NCI-H2171 (cell line): Measurements from ENCODE around the gene FGF12.

Experiments
- DNase-seq: peaks from one replicate; lab custom pipeline; 2025; lab: John Stamatoyannopoulos, UW

The FGF12 gene

GRCh38 chr3:192336286-192336685 is 391.1 kb downstream of the FGF12 start:
- no peak for DNase-seq

GRCh38 chr3:192332386-192333291 is 394.7 kb downstream of the FGF12 start:
- DNase-seq: no peak

- DNase-seq: no peak
Measured at GRCh38 chr3:192331749-192332385, 395.5 kb downstream of the FGF12 start.

DNA sequence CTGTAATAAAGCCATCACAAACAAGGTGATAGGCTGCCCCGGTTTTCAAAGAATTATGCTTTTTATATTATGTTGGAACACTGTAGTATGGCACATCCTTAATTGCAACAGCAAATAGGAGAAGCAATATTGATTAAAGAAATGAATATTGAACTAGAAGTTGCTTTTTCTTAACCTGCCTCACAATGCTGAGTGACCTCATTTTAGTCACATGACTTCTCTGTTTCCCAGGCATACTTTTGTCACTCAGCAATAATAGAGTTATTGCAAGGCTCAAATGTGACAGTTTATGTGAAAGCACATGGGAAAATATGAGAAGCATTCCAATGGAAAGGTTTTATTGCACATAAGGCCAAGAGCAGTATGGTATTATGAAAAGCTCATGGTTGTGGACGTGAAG is 400.7 kb downstream of the FGF12 start:
- no peak for DNase-seq

DNA sequence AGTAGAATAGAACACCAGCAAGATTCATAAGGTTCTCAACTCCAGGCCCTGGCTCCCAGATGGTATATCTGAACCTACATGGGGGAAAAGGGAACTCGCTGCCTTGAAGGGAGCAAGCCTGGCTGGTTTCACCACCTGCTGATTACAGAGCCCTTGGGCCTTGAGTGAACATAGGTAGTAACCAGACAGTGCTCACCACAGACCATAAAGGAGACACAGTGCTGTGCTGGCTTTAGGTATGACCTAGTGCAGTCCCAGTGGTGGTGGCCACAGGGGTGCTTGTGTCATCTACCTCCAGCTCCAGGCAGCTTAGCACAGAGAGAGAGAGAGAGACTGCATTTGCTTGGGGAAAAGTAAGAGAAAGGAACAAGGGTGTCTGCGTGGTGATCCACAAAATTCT is 409.8 kb downstream of the FGF12 start:
- DNase-seq: no peak

GRCh38 chr3:192313605-192314004 is 413.7 kb downstream of the FGF12 start:
- DNase-seq: no peak

- DNase-seq: no peak
Measured at GRCh38 chr3:192307631-192308030, 419.7 kb downstream of the FGF12 start.

DNA sequence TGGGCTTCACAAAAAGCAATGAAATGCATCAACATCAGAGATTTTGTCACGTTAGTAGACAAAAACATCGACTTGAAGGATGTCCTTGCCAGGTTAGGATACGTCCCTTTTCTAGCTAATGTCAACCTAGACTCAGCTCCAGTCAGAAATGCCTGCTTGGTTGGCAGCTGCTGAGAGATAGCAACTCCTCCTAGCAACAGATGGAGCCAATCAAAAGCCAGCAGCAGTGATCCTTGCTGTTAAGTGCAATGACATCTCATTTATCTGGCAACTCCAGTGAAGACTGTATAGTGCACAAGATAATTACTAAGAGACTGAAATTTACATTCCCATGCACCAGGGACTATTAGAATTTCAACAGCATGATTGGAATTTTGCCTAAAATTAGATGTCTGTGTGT is 424.1 kb downstream of the FGF12 start:
- DNase-seq: peak; percentile 31

DNA sequence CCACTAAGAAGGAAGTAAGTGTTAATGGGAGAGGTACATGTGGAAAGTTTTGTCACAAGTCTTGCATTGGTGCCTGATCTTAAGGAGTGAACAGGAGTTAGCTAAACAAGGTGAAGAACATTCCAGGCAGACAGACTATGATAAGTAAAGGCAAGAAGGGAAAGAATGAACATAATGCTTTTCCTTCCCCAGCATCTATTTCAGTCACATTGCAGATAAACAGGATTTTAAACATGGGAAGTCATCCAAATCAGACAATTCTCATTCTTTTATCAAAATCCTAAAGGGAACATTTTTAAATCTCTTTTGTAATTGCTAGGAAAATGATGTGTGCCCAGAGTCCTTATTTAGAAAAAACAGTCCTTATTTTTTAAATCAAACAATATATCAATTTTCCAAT is 424.6 kb downstream of the FGF12 start:
- no peak for DNase-seq

GRCh38 chr3:192299921-192300320 is 427.4 kb downstream of the FGF12 start:
- DNase-seq: no peak

DNA sequence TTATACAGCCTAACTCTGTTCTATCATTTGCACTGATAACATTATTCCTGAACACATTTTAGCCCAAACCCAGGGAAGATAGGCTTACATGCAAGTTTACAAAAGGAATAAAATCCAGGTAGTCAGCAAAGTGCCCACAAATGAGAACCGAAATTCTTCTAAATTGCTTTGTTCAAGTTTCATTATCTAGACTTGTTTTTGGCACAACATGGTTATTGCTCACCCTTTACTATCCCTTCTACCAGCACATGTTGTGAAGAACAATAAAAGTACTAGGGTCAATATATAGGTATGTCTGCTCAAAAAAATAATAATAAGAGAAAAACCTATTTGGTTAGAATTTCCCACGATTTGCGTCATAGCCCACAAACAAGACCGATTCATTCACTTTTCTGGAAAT is 430.5 kb downstream of the FGF12 start:
- DNase-seq: no peak

- no peak for DNase-seq
Measured at GRCh38 chr3:192284443-192285072, 442.8 kb downstream of the FGF12 start.

DNA sequence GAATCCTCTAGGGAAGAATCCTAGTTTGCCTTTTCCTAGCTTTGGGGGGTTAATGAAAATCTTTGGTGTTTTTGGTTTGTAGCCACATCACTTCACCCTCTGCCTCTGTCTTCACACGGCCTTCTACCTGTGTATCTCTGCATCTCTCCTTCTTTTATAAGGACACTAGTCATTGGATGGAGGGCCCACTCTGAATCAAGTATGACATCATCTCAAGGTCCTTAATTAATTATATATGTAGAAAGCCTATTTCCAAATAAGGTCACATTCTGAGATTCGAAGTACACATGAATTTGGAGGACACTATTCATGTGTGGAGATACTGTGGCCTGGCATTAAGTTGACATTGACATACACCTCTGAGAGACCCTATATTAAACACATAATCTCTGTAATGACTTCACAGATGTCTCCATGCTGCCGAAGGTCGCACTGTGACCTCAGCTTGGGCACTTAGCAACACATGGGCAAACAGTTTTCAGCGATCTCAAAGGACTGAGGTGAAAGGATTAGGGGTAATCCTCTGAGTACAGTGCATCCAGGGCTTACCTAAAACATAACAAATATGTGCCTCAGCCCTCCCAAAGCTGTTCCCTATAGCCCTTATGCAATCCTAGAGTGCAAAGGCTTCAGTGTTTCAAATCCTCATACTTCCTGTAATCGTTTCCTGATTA is 446.0 kb downstream of the FGF12 start:
- DNase-seq: no peak

- no peak for DNase-seq
Measured at GRCh38 chr3:192279664-192280063, 447.7 kb downstream of the FGF12 start.

GRCh38 chr3:192277477-192277876 is 449.9 kb downstream of the FGF12 start:
- no peak for DNase-seq

- no peak for DNase-seq
Measured at GRCh38 chr3:192275741-192276355, 451.5 kb downstream of the FGF12 start.

DNA sequence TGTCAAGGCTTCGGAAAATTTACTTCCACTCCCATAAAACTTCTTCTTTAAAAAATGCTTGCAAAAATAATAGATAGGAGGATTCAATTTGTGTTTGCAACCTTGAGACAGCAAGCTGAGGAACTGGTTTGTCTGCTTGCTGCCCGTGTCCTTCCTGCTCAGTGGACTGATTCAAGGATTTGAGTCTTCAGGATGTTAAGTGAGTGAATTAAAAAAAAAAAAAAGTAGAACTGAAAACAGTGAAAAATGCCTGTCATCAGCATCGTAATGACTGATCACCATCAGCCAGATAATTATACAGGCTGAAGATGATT is 453.7 kb downstream of the FGF12 start:
- no peak for DNase-seq

GRCh38 chr3:192273001-192273696 is 454.2 kb downstream of the FGF12 start:
- DNase-seq: no peak

DNA sequence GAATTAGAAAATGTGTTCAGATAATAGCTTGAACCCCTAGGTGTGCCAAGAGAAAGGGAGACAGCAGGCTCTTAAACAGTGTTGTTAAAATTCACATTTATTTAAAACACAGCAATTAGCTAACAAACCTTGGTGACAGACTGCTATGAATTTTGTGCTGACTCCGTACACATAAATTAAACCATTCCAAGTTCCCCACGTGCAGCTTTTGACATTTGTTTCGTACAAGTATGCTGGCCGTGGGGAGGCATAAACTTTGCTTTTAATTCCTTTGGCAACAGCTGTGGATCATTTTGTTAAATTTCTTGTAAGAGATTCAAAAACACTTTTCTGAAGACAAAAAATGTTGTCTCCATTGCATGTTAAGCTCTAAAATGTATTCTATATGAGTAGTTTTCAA is 465.3 kb downstream of the FGF12 start:
- DNase-seq: no peak

GRCh38 chr3:192261135-192261534 is 466.2 kb downstream of the FGF12 start:
- DNase-seq: no peak
